GDM1 (cell line): Measurements from ENCODE around the gene CYP2A6.
"Not testable (repeated sequence)": the region's sequence is repeated elsewhere in the genome, so short reads cannot be mapped to it uniquely, and the experiment has no call there.

Source experiments
- DNase-seq: peaks from one replicate; lab custom pipeline; 2025; lab: John Stamatoyannopoulos, UW

The CYP2A6 gene

DNA sequence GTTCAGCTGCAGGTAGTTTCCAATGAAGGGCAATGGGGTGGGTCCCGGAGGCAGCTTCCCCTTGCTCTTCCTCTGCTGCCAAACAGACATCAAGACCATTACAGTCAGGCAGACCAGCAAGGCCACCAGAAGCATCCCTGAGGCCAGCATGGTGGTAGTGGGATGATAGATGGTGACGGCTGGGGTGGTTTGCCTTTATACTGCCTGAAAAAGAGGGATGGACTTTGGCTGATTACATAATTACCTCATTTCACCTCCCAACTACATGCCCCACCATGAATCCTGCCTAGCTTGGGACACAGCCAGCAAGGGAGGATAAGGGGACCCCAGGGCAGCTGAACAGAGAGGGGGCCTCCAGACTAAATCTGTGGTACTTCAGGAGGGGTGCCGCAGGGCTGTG lies at the start of gene CYP2A6:
TSS of gene CYP2A6 (minus strand) at position 171 of the 400 bp plus-strand sequence. CDS start at position 150, 21 bp downstream.
- DNase-seq, result not testable (repeated sequence)

DNA sequence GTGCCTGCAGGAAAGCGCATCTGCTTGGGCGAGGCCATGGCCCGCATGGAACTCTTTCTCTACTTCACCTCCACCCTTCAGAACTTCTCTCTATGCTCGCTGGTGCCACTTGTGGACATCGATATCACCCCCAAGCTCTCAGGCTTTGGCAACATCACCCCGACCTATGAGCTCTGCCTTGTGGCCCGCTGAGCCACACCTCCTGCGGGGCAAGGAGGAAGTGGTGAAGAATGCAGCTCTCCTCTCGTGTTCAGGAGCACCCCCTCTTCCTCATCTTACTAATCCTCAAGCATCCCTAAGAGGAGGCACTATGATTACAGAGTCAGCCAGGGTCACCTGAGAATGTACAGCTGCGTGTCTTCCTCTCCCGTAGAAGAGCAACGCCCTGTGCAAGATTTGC lies 49.7 kb upstream of the CYP2A6 start:
- DNase-seq, result peak; percentile 57

GRCh38 chr19:40896843-40897789 lies 46.9 kb upstream of the CYP2A6 start:
- DNase-seq, result not testable (repeated sequence)

DNA sequence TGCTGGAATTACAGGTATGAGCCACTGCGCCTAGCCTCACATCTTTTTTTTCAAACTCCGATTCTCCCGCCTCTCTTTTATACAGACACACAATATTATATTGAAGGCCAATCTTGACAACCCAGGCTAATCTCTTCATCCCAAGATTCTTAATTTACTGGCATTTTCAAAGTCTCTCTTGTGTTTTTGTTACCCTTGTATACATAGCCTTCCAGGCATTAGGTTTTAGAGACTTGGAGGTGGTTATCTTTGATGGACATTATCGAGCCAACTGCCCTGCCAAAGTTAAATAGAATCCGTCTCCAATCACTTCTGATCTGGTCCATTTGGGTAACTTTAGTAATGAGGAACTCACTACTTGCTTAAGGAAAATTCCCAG lies 46.2 kb upstream of the CYP2A6 start:
- DNase-seq, result no peak

- no peak for DNase-seq
Observed at GRCh38 chr19:40893112-40893511, 42.9 kb upstream of the CYP2A6 start.

DNA sequence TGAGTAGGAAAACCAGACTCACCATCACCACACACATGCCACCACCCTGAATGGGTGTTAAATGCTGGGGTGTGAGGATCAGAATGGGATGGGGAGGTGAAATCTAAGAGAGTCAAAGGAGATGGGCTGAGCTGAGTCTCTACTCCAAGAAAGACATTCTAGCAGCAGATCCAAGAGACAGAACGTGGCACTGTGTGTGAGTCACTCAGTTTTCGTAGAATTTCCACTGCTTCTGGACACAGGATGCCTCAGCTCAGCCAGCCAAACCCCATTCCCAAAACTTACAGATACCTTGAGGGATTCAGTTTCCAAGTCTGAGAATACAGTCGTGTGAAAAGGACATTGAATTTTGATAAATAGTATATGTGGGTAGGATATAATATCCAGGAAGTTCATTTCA lies 39.1 kb upstream of the CYP2A6 start:
- DNase-seq, result no peak

- no peak for DNase-seq
Observed at GRCh38 chr19:40888191-40888590, 37.9 kb upstream of the CYP2A6 start.

DNA sequence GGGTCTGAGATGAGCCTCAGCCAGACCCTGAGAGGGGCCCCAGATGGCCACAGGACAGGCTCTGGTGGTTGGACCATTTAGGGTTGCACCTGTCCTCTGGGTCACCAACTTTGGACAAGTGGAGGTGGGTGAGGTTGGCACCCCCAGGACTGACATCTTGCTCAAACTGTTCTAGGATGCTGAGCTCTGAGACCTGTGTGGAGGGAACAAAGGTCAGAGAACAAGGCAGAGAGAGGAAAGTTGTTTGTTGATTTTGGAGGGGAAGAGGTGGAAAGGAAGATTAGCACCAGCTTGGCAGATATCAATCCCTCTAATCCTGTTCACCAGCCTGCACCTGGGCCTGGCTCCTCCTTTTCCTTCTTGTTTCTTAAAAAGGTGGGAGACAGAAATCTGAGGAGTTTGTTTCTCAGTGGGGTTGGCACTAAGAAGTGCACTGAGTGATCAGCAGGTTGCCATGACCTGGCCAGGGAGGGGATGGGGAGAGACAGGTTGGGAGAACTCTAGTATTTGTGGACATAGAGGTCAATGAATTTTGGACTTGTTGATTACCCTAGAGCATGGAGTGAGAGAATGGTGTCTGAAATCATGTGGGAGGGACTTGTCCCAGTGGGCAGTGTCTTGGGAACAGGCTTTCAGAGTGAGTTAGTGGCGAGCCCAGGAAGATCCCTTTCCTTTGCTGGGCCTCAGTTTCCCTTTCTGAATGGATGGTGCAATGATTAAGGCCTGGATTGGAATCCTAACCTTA lies 34.1 kb upstream of the CYP2A6 start:
- not testable (repeated sequence) for DNase-seq

GRCh38 chr19:40882062-40882461 lies 31.8 kb upstream of the CYP2A6 start, which contains the start of gene CYP2A7:
Gene CYP2A7, minus strand, starts transcription at chr19:40882231. Its CDS starts 21 bp downstream, at chr19:40882210.
- DNase-seq, result not testable (repeated sequence)

DNA sequence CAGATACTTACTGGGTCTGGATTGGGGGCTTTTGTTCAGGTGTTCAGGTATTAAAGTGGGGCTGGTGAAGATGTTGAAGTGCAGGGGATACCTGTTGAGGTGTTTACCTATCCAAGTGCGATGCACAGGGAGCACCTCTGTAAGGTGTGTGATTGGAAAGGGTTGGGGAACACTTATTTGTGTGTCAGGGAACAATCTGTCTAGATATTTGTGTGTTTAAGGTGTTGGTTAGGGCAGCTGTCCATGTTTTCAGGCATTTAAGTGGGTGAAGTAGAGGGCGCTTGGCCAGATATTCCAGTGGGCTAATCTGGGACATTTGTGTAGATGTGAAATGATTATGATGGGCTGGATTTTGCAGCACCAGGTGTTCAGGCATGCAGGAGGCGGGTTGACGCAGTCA lies 29.1 kb upstream of the CYP2A6 start:
- DNase-seq, result not testable (repeated sequence)

DNA sequence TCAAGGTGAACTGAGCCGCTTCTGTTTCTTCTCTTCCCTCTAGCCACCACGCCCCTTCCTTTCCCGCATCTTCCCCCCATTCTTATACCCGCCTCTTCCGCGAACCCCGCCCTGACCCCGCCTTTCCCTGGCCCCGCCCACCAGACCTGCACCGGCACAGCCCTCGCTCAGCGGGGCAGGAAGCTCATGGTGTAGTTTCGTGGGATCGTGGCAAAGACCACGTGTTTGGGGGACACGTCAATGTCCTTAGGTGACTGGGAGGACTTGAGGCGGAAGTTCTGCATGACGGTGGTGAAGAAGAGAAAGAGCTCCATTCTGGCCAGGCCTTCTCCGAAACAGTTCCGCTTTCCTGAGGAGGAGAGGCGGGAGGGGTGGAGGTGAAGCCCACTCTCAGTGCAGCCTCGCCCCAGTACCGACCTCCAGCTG lies 25.3 kb upstream of the CYP2A6 start:
- DNase-seq, result peak; percentile 85

- not testable (repeated sequence) for DNase-seq
Observed at GRCh38 chr19:40874874-40875273, 24.6 kb upstream of the CYP2A6 start.

DNA sequence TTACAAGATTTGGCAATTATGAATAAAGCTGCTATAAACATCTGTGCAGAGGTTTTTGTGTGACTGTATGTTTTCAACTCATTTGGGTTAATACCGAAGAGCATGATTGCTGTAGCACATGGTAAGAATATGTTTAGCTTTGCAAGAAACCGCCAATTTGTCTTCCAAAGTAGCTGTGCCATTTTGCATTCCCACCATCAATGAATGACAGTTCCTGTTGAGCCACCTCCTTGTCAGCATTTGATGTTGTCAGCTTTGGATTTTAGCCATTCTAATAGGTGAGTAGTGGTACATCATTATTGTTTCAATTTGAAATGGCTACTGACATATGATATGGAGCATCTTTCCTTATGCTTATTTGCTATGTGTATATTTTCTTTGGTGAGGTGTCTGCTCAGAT lies 23.6 kb upstream of the CYP2A6 start:
- DNase-seq, result not testable (repeated sequence)

DNA sequence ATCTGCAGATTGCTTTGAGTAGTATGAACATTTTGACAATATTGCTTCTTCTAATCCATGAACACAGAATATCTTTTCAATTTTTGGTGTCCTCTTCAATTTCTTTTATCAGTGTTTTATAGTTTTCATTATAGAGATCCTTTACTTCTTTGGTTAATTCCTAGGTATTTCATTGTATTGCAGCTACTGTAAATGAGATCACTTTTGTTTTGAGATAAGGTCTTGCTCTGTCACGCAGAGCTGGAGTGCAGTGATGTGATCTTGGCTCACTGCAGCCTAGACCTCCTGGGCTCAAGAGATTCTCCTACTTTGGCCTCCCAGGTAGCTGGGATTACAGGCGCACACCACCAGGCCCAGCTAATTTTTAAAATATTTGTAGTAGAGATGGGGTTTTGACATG lies 22.0 kb upstream of the CYP2A6 start:
- no peak for DNase-seq

DNA sequence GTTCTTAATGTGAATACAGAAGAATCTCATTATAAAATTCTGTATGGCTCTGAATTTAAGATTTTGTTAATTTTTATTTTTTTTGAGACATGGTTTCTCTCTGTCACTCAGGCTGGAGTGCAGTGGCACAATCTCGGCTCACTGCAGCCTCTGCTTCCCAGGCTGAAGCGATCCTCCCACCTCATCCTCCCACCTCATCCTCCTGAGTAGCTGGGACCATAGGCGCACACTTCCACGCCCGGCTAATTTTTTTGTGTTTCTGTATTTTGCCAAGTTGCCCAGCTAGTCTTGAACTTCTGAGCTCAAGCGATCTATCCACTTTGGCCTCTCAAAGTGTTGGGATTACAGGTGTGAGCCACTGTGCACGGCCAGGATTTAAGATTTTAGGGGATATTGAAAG lies 17.5 kb upstream of the CYP2A6 start:
- no peak for DNase-seq

DNA sequence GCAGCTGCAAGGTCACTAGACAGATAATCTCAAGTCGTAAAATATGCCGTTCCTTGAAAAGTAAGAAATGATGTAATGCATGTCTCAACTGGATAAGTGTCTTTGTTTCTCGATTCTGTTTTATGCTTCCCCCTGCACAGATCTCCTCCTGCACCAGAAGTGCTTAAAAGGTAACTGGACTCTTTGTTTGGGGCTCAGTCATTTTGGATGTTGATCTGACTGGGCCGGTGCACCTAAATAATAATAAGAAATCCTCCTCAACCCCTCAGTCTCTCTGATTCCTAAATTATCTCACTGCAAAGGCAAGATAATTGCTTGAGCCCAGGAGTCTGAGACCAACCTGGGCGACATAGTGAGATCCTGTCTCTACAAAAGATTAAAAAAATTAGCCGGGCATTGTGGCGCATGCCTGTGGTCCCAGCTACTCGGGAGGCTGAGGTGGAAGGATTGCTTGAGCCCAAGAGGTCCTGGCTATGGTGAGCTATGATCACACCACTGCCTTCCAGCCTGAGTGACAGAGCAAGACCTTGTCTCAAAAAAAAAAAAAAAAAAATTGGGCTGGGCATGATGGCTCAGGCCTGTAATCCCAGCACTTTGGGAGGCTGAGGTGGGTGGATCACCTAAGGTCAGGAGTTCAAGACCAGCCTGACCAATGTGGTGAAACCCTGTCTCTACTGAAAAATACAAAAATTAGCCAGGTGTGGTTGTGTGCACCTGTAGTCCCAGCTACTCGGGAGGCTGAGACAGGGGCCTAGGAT lies 14.7 kb upstream of the CYP2A6 start:
- not testable (repeated sequence) for DNase-seq

- no peak for DNase-seq
Observed at GRCh38 chr19:40862785-40863184, 12.5 kb upstream of the CYP2A6 start.

- DNase-seq, result no peak
Observed at GRCh38 chr19:40862333-40862732, 12.1 kb upstream of the CYP2A6 start.

GRCh38 chr19:40858109-40858508 lies 7.9 kb upstream of the CYP2A6 start:
- DNase-seq, result no peak

DNA sequence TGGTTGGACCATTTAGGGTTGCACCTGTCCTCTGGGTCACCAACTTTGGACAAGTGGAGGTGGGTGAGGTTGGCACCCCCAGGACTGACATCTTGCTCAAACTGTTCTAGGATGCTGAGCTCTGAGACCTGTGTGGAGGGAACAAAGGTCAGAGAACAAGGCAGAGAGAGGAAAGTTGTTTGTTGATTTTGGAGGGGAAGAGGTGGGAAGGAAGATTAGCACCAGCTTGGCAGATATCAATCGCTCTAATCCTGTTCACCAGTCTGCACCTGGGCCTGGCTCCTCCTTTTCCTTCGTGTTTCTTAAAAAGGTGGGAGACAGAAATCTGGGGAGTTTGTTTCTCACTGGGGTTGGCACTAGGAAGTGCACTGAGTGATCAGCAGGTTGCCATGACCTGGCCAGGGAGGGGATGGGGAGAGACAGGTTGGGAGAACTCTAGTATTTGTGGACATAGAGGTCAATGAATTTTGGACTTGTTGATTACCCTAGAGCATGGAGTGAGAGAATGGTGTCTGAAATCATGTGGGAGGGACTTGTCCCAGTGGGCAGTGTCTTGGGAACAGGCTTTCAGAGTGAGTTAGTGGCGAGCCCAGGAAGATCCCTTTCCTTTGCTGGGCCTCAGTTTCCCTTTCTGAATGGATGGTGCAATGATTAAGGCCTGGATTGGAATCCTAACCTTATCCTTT lies 2.4 kb upstream of the CYP2A6 start:
- DNase-seq, result not testable (repeated sequence)

DNA sequence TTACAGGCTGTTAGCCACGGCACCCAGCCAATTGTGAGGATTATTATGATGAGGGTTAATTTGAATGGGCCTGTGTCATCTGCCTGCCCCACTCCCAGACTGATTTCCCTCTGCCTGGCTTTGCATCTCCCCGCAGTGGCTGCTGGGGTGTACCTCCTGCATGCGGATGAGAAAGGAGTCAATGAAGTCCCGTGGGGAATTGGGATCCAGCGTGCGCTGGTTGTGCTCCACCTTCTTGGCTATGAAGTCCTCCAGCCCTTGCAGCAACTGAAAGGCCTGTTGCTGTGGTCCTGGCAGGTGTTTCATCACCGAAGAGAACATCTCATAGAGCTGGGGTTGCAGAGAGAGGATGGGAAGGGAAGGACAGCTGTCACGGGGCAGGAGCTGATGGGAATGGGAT lies 3.5 kb downstream of the CYP2A6 start:
- DNase-seq, result not testable (repeated sequence)
